HepG2 (cell line): Measurements from ENCODE around the gene BCL7A. TPM values are rescaled to one million over a fixed set of nuclear protein-coding genes. Genes with fewer than 3 reads are reported as not detected.

ENCODE experiments used
- ATAC-seq: fragments of 200-7000 bp; cut with Tn5 transposase; 3 replicates; pipeline ENCODE4 v1.9.1; 2020; ENCODE audit warnings: mild to moderate bottlenecking, moderate library complexity
- BruUV-seq: library from RNA; stranded (reverse); fragments of 400-500 nt; replicated peaks from 2 replicates; lab custom pipeline; 2021; lab: Mats Ljungman, UMichigan
- CTCF ChIA-PET: fragments of 300-600 bp; formaldehyde crosslinking; extraction: SDS; loops from one replicate; lab custom pipeline; 2021; ENCODE audit warnings: low total read pairs, inconsistent platforms, low intra/inter-chr PET ratio; lab: Yijun Ruan, JAX
- POLR2A ChIA-PET: fragments of 350-600 bp; sonication (Branson Sonifier 250); formaldehyde crosslinking; loops from one replicate; lab custom pipeline; 2020; ENCODE audit warnings: antibody characterized with exemption, inconsistent platforms; lab: Yijun Ruan, JAX
- DNase-seq: peaks from one replicate; pipeline ENCODE4 v3.0.0-alpha.2; 2015; ENCODE audit warnings: low spot score
- FAIRE-seq: peaks from 3 replicates; lab custom pipeline; 2011; peaks lifted over from hg19 to GRCh38; lab: Jason Lieb, UNC
- H2AFZ ChIP-seq: one replicate; pipeline ENCODE4 v1.6.1; 2011; ENCODE audit warnings: low read length, inconsistent platforms
- H3K27ac ChIP-seq: fragments of 300-600 bp; 3 replicates; pipeline ENCODE4 v1.8.0; 2011; ENCODE audit warnings: mixed run types, mild to moderate bottlenecking, mixed read lengths, low read length, inconsistent platforms; ENCODE audit not compliant: insufficient read depth; ENCODE audit errors: extremely low read length
- H3K27me3 ChIP-seq, 2 experiments: fragments of 200-600 bp in 1 of 2; 2 replicates in 1 of 2; 3 replicates in 1 of 2; pipeline versions ENCODE4 v1.6.0 to v1.8.0; 2011; ENCODE audit warnings: low read length in 2 of 2, mild to moderate bottlenecking in 2 of 2, moderate library complexity in 2 of 2, inconsistent platforms in 1 of 2; ENCODE audit not compliant: insufficient read depth in 2 of 2, control insufficient read depth in 1 of 2
- H3K36me3 ChIP-seq, 2 experiments: fragments of 200-600 bp in 1 of 2; replicated peaks in 1 of 2; 2 replicates in 1 of 2; 3 replicates in 1 of 2; pipeline versions ENCODE4 v1.5.1 to v1.8.0; 2011; ENCODE audit warnings: low read length in 2 of 2, inconsistent platforms in 1 of 2; ENCODE audit not compliant: insufficient read depth in 2 of 2, control insufficient read depth in 1 of 2
- H3K4me1 ChIP-seq: 2 replicates; pipeline ENCODE4 v1.5.1; 2012; ENCODE audit warnings: low read length, inconsistent platforms; ENCODE audit not compliant: insufficient read depth
- H3K4me2 ChIP-seq: 2 replicates; pipeline ENCODE4 v1.6.0; 2011; ENCODE audit warnings: low read depth, low read length, inconsistent platforms
- H3K4me3 ChIP-seq, 3 experiments: fragments of 200-600 bp in 1 of 3; sonication (generic), shearing (Covaris generic) in 1 of 3; replicated peaks in 1 of 3; 2 replicates each; pipeline ENCODE4 v1.5.1; 2011 to 2016; ENCODE audit warnings: low read length in 3 of 3, inconsistent platforms in 2 of 3, low read depth in 2 of 3, mild to moderate bottlenecking in 2 of 3, control low read depth in 1 of 3, mixed read lengths in 1 of 3; ENCODE audit not compliant: insufficient read depth in 1 of 3
- H3K79me2 ChIP-seq: one replicate; pipeline ENCODE4 v1.6.1; 2011; ENCODE audit warnings: low read length, inconsistent platforms; ENCODE audit not compliant: insufficient read depth
- H3K9ac ChIP-seq: 2 replicates; pipeline ENCODE4 v1.6.0; 2011; ENCODE audit warnings: mild to moderate bottlenecking, low read depth, low read length, inconsistent platforms; ENCODE audit not compliant: insufficient read depth
- H3K9me3 ChIP-seq: 2 replicates; pipeline ENCODE4 v1.5.1; 2012; ENCODE audit warnings: mild to moderate bottlenecking, low read length
- H4K20me1 ChIP-seq: 2 replicates; pipeline ENCODE4 v1.6.0; 2011; ENCODE audit warnings: inconsistent platforms, mild to moderate bottlenecking, low read length, moderate library complexity; ENCODE audit not compliant: insufficient read depth
- AHDC1 ChIP-seq: sonication (generic); formaldehyde crosslinking; IDR thresholded peaks from 2 replicates; pipeline ENCODE4 v1.5.1; 2020; ENCODE audit warnings: mild to moderate bottlenecking, missing genetic modification reagents, borderline replicate concordance
- EEA1 ChIP-seq: sonication (generic); formaldehyde crosslinking; IDR thresholded peaks from 2 replicates; pipeline ENCODE4 v1.5.1; 2020; ENCODE audit warnings: mild to moderate bottlenecking, missing genetic modification reagents, borderline replicate concordance
- HMGXB4 ChIP-seq, 2 experiments: sonication (generic) in 1 of 2; formaldehyde crosslinking in 1 of 2; IDR thresholded peaks; 2 replicates each; pipeline versions ENCODE4 v1.4.0 to v1.6.1; 2018 to 2020; ENCODE audit warnings: missing genetic modification reagents in 2 of 2, borderline replicate concordance in 1 of 2, low read depth in 1 of 2, mild to moderate bottlenecking in 1 of 2, missing biosample characterization in 1 of 2
- PHF21A ChIP-seq: sonication (generic); formaldehyde crosslinking; IDR thresholded peaks from 2 replicates; pipeline ENCODE4 v1.5.0; 2020; ENCODE audit warnings: mild to moderate bottlenecking, missing genetic modification reagents
- SNAI1 ChIP-seq: sonication (generic); formaldehyde crosslinking; IDR thresholded peaks from 2 replicates; pipeline ENCODE4 v1.5.0; 2020; ENCODE audit warnings: mild to moderate bottlenecking, missing genetic modification reagents, borderline replicate concordance
- SUZ12 ChIP-seq: fragments of 150-350 bp; IDR thresholded peaks from 2 replicates; pipeline ENCODE4 v1.6.1; 2014; ENCODE audit warnings: low read depth, low read length
- ZBTB43 ChIP-seq: sonication (generic); formaldehyde crosslinking; conservative IDR thresholded peaks from 2 replicates; pipeline ENCODE4 v1.4.0; 2020; ENCODE audit warnings: missing genetic modification reagents
- ZMYM3 ChIP-seq: sonication (generic); formaldehyde crosslinking; IDR thresholded peaks from 2 replicates; pipeline ENCODE4 v1.5.1; 2020; ENCODE audit warnings: mild to moderate bottlenecking, missing genetic modification reagents
- ZNF101 ChIP-seq: sonication (generic); formaldehyde crosslinking; IDR thresholded peaks from 2 replicates; pipeline ENCODE4 v1.4.0; 2020; ENCODE audit warnings: mild to moderate bottlenecking, low read depth, missing genetic modification reagents, borderline replicate concordance
- ZNF644 ChIP-seq: IDR thresholded peaks from 2 replicates; pipeline ENCODE4 v1.6.1; 2016; ENCODE audit warnings: low read depth
- ZNF670 ChIP-seq: sonication (generic); formaldehyde crosslinking; IDR thresholded peaks from 2 replicates; pipeline ENCODE4 v1.8.0; 2022; ENCODE audit warnings: mild to moderate bottlenecking, missing genetic modification reagents, borderline replicate concordance
- ZNF691 ChIP-seq: sonication (generic); formaldehyde crosslinking; IDR thresholded peaks from 2 replicates; pipeline ENCODE4 v1.4.0; 2020; ENCODE audit warnings: missing genetic modification reagents, low read depth, mild to moderate bottlenecking, borderline replicate concordance
- ZNF761 ChIP-seq: sonication (generic); formaldehyde crosslinking; conservative IDR thresholded peaks from 2 replicates; pipeline ENCODE4 v1.4.0; 2020; ENCODE audit warnings: mild to moderate bottlenecking, missing genetic modification reagents
- WGBS: methylation state at CpG from one replicate; pipeline ENCODE4 v1.1.6; 2017; ENCODE audit warnings: low lambda C conversion rate; 5-methylcytosine and 5-hydroxymethylcytosine counted together
- in situ Hi-C: cut with HindIII; loops from 2 replicates; pipeline ENCODE4 v1.10.0; 2017; ENCODE audit warnings: low pct_unique_long_range_greater_than_20kb; ENCODE audit not compliant: extremely low pct_ligation_motif_present
- intact Hi-C: fragments of 100-400 bp; cut with micrococcal nuclease; formaldehyde crosslinking; loops from one replicate; pipeline ENCODE4 v1.10.0; 2022; ENCODE audit not compliant: unreplicated experiment
- polyA plus RNA-seq, 8 experiments: library from polyadenylated mRNA; depleted of rRNA in 3 of 8; stranded (reverse) in 7 of 8; unstranded in 1 of 8; fragments of >200 nt; fragmentation: Illumina TruSeq in 4 of 8; extraction: Trizol in 4 of 8; gene quantifications; 2 replicates each; pipeline versions ENCODE4 v1.2.1 to v1.2.3, GENCODE V29; 2011 to 2016; ENCODE audit warnings: low read depth in 4 of 8, missing spikeins in 1 of 8, mixed read lengths in 1 of 8; ENCODE audit not compliant: insufficient read depth in 1 of 8
- total RNA-seq, 5 experiments: library from RNA; depleted of rRNA; stranded (reverse); fragments of >200 nt; fragmentation: Illumina TruSeq; extraction: Trizol; gene quantifications; 2 replicates each; pipeline ENCODE4 v1.2.3, GENCODE V29; 2016; ENCODE audit warnings: low read depth in 1 of 5

Gene BCL7A
- total and polyA plus RNA-seq, 2 of the 13 experiments (the other 11 are each of a cell fraction or from before 2014, with no cell fraction given): 4.1 to 6.2 TPM

- BruUV-seq: no TSS peak
- Histone ChIP-seq H3K4me3 (no peak overlapping the region), H3K79me2 (peaks cover 19% of the 10 kb centered on the region), H3K9ac (no peak overlapping the region), H3K4me2 (no peak overlapping the region), H3K27me3 (no peaks in the 10 kb centered on the region), H3K36me3 (peaks cover 0 to 1% of the 10 kb centered on the region in 2 experiments; a peak in 1 of 5 replicates), H3K9me3 (no peaks in the 10 kb centered on the region), H3K27ac (no peak overlapping the region), H4K20me1 (0 out of 2 replicates have a peak, but pooled peaks cover 3% of the 10 kb centered on the region), H2AFZ (no peak overlapping the region), H3K4me1 (peaks cover 34% of the 10 kb centered on the region)
- DNase-seq: no peak
- ATAC-seq: no peak
- ChIA-PET CTCF (no interaction called here), POLR2A (interaction anchor here (1.1 kb wide), 1 partner anchor 12 kb away, joined by 3 read pairs; no protein-coding TSS in a partner anchor)
- no peak for FAIRE-seq
- WGBS: 89% methylated on average over 10 of the region's 12 CpGs
- in situ Hi-C loops: no loop called here
- intact Hi-C loops: loop anchor here (10.0 kb wide), 1 partner anchor 114 kb away; the partner anchor contains the start of gene CFAP251
- TF ChIP-seq ZNF691 (CRISPR knock-in tag) (no peak), PHF21A (CRISPR knock-in tag) (no peak), ZBTB43 (CRISPR knock-in tag) (no peak), ZNF670 (CRISPR knock-in tag) (no peak), ZNF761 (CRISPR knock-in tag) (no peak), HMGXB4 (CRISPR knock-in tag; IDR thresholded peaks at IDR 0.05; ENCODE audit: borderline replicate concordance in 1 of 2, low read depth in 1 of 2) (no peak), SUZ12 (no peak), ZMYM3 (CRISPR knock-in tag) (no peak), ZNF101 (CRISPR knock-in tag) (no peak), EEA1 (CRISPR knock-in tag) (no peak), SNAI1 (no peak), ZNF644 (CRISPR knock-in tag) (no peak), AHDC1 (CRISPR knock-in tag) (no peak)
Measured at GRCh38 chr12:122028165-122028904, 6.7 kb downstream of the BCL7A start.
